Measurements from ENCODE around the gene DGKI.

- TF ChIP-seq HOXA7 (CRISPR knock-in tag; IDR thresholded peaks at IDR 0.05) = no peak
- TF ChIP-seq, protein P1, sequence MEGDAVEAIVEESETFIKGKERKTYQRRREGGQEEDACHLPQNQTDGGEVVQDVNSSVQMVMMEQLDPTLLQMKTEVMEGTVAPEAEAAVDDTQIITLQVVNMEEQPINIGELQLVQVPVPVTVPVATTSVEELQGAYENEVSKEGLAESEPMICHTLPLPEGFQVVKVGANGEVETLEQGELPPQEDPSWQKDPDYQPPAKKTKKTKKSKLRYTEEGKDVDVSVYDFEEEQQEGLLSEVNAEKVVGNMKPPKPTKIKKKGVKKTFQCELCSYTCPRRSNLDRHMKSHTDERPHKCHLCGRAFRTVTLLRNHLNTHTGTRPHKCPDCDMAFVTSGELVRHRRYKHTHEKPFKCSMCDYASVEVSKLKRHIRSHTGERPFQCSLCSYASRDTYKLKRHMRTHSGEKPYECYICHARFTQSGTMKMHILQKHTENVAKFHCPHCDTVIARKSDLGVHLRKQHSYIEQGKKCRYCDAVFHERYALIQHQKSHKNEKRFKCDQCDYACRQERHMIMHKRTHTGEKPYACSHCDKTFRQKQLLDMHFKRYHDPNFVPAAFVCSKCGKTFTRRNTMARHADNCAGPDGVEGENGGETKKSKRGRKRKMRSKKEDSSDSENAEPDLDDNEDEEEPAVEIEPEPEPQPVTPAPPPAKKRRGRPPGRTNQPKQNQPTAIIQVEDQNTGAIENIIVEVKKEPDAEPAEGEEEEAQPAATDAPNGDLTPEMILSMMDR (IDR thresholded peaks at IDR 0.05) = no peak
- no peak for TF ChIP-seq RAD21 (conservative IDR thresholded peaks at IDR 0.05 in 1 of 2, IDR thresholded peaks at IDR 0.05 in 1 of 2)
- no peak for TF ChIP-seq MAZ (IDR thresholded peaks at IDR 0.05; ENCODE audit: borderline replicate concordance, low read depth, low read length)
- no peak for TF ChIP-seq POLR2A (IDR thresholded peaks at IDR 0.05; ENCODE audit: low read length)
- TF ChIP-seq JUN (IDR thresholded peaks at IDR 0.05) = no peak
- no peak for TF ChIP-seq RFX5 (IDR thresholded peaks at IDR 0.05)
Measured at GRCh38 chr7:137521451-137521850, 325.3 kb downstream of the DGKI start.
